Esophagus muscularis mucosa (tissue), 4 donors: Measurements from ENCODE around the gene ZSCAN2.

Source experiments
- CTCF ChIP-seq, 3 experiments: fragments of 200-600 bp in 2 of 3; fragments of 450-650 bp in 1 of 3; sonication (generic) in 2 of 3; IDR thresholded peaks; one replicate each; pipeline ENCODE4 v1.5.1; 2017 to 2019; ENCODE audit warnings: antibody characterized with exemption in 3 of 3, mild to moderate bottlenecking in 2 of 3, moderate library complexity in 1 of 3
- EP300 ChIP-seq: sonication (generic); formaldehyde crosslinking; IDR thresholded peaks from one replicate; pipeline ENCODE4 v1.6.1; 2017; ENCODE audit warnings: antibody characterized with exemption
- POLR2AphosphoS5 ChIP-seq, 2 donors: sonication (generic); formaldehyde crosslinking; IDR thresholded peaks; one replicate each; pipeline ENCODE4 v1.6.1; 2017; ENCODE audit warnings: antibody characterized with exemption in 2 of 2

GRCh38 chr15:84658080-84658787 lies 57.4 kb downstream of the ZSCAN2 start, which contains the start of gene NMB:
- TF ChIP-seq EP300 (no peak), CTCF (IDR thresholded peaks at IDR 0.05) (peak; percentile 68 to 80 (median 71)), POLR2AphosphoS5 (IDR thresholded peaks at IDR 0.05) (peak; percentile 2 to 24)
